ENCODE results near the gene HYLS1. TPM values are rescaled to one million over a fixed set of nuclear protein-coding genes. Genes with fewer than 3 reads are reported as not detected.
A peak's percentile ranks its signal among the peaks of the same experiment; 100 is the strongest.

The HYLS1 gene
- total RNA-seq, 1 experiment from 2014 or later: 2.5 TPM

DNA sequence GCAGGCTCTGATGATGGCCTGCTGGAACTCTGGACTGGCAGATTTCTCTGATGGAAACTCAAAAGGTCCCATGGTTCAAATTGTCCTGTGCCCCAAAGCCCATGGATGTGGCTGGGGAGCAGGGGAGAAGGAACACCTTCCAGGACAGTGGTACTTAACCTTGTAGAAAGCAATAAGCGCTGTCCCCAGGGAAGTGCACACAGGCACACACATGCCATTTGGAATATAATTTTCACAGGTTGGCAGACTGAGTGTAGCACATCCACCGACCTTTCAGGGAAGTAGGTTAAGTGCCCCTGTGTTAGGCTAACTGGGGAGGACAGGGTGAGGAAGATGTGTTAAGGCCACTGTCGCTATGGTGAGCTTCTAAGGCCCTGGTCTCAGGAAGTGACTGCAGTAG lies 34.7 kb downstream of the HYLS1 start:
- Histone ChIP-seq H3K27me3 (replicated peaks; ENCODE audit: control insufficient read depth, insufficient read depth, low read length) (0 out of 2 replicates have a peak, but pooled peaks cover 2% of the 10 kb centered on the region), H3K4me3 (ENCODE audit: low read depth, low read length) (no peak overlapping the region), H3K36me3 (ENCODE audit: control insufficient read depth, insufficient read depth, low read length) (no peaks in the 10 kb centered on the region), H3K9me3 (no peaks in the 10 kb centered on the region), H3K4me1 (no peaks in the 10 kb centered on the region)
- BruUV-seq (replicated peaks): no TSS peak
- no peaks in the 10 kb centered on the region for H3K4me1 Mint-ChIP-seq (ENCODE audit: low read depth, unreplicated experiment)
- intact Hi-C loops (cut with micrococcal nuclease; ENCODE audit: unreplicated experiment): loop anchor here (5.0 kb wide), 2 partner anchors 220 to 345 kb away; partner anchors contain the start of genes FOXRED1 and SRPRA
- H3K27me3 Mint-ChIP-seq (ENCODE audit: insufficient read depth, unreplicated experiment): peaks cover 13% of the 10 kb centered on the region
- H3K36me3 Mint-ChIP-seq (ENCODE audit: insufficient read depth, unreplicated experiment): no peaks in the 10 kb centered on the region
- H3K9me3 Mint-ChIP-seq (ENCODE audit: unreplicated experiment): no peaks in the 10 kb centered on the region
- POLR2A ChIA-PET: no interaction called here
- CTCF ChIA-PET: interaction anchor here (1.6 kb wide), 1 partner anchor 141 kb away, joined by 5 read pairs; the partner anchor contains the start of gene CDON
- H3K4me3 Mint-ChIP-seq (ENCODE audit: unreplicated experiment): no peak overlapping the region
- H3K27ac Mint-ChIP-seq (ENCODE audit: unreplicated experiment): no peak overlapping the region
- no peak for DNase-seq
- TF ChIP-seq, protein P1, sequence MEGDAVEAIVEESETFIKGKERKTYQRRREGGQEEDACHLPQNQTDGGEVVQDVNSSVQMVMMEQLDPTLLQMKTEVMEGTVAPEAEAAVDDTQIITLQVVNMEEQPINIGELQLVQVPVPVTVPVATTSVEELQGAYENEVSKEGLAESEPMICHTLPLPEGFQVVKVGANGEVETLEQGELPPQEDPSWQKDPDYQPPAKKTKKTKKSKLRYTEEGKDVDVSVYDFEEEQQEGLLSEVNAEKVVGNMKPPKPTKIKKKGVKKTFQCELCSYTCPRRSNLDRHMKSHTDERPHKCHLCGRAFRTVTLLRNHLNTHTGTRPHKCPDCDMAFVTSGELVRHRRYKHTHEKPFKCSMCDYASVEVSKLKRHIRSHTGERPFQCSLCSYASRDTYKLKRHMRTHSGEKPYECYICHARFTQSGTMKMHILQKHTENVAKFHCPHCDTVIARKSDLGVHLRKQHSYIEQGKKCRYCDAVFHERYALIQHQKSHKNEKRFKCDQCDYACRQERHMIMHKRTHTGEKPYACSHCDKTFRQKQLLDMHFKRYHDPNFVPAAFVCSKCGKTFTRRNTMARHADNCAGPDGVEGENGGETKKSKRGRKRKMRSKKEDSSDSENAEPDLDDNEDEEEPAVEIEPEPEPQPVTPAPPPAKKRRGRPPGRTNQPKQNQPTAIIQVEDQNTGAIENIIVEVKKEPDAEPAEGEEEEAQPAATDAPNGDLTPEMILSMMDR (IDR thresholded peaks at IDR 0.05; ENCODE audit: insufficient read depth in 1 of 2, low read depth in 1 of 2, low read length in 1 of 2, severe bottlenecking in 1 of 2, unreplicated experiment in 1 of 2): no peak

DNA sequence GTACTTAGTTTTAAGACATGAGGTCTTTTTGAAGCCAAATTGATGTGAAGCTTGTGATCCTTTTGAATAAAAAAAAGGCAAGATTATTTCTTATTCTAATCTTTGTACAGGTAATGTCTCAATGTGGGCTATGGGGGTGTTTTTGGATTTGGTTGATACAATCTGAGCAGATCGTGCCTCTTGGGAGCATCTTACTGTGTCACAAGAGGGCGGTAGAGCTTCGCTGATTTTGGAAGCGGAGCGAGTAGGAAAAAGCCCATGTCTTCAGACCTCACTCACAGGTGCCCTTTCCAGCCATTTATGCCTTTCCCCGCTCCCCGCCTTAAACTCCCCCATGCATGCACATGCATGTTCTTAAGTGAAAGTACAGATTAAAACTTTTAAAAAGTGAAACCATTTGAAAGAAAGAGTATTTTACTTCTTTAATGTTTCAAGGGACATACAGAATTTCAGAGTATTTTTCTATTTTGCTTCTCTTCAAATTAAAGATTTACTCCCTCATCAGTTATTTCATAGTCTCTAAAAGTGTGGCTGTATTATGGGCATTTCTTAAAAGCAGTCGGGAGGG lies 35.6 kb downstream of the HYLS1 start:
- ChIA-PET CTCF (interaction anchor here (1.1 to 1.6 kb wide), 2 partner anchors 139 to 271 kb away, joined by 8 to 10 read pairs; partner anchors contain the start of gene CDON), POLR2A (no interaction called here)
- peak; percentile 79 to 84 for DNase-seq
- Histone ChIP-seq H3K27me3 (replicated peaks; ENCODE audit: control insufficient read depth, insufficient read depth, low read length) (0 out of 2 replicates have a peak, but pooled peaks cover 2% of the 10 kb centered on the region), H3K9me3 (no peaks in the 10 kb centered on the region), H3K36me3 (ENCODE audit: control insufficient read depth, insufficient read depth, low read length) (no peaks in the 10 kb centered on the region), H3K4me3 (ENCODE audit: low read depth, low read length) (no peak overlapping the region), H3K4me1 (no peaks in the 10 kb centered on the region)
- no TSS peak for BruUV-seq (replicated peaks)
- Mint-ChIP-seq H3K4me1 (ENCODE audit: low read depth, unreplicated experiment) (no peaks in the 10 kb centered on the region), H3K27ac (ENCODE audit: unreplicated experiment) (no peak overlapping the region), H3K9me3 (ENCODE audit: unreplicated experiment) (no peaks in the 10 kb centered on the region), H3K27me3 (ENCODE audit: insufficient read depth, unreplicated experiment) (peaks cover 14% of the 10 kb centered on the region), H3K36me3 (ENCODE audit: insufficient read depth, unreplicated experiment) (no peaks in the 10 kb centered on the region), H3K4me3 (ENCODE audit: unreplicated experiment) (no peak overlapping the region)
- TF ChIP-seq, protein P1 (IDR thresholded peaks at IDR 0.05; ENCODE audit: insufficient read depth in 1 of 2, low read depth in 1 of 2, low read length in 1 of 2, severe bottlenecking in 1 of 2, unreplicated experiment in 1 of 2): peak; percentile 95 to 98
- intact Hi-C loops (cut with micrococcal nuclease; ENCODE audit: unreplicated experiment): loop anchor here (1.0 to 5.0 kb wide), 5 partner anchors 138 to 344 kb away; partner anchors contain the start of genes FOXRED1 and SRPRA

DNA sequence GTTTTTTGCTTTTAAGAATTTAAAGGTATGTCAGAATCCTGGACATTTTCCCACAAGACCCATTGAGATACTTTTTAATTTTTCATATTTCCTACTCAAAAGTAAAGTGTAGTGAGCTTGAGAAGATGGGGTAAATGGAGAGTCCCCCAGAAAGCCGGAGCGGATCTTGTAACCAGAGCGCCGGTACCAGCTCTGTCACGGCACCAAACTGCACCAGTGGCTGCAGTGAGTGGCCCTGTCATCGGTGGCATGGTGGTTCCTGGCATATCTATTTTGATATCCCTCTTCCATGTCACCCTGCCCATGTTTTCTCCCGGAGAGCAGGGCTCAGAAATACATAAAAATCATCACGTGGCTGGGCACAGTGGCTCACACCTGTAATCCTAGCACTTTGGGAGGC lies 36.2 kb downstream of the HYLS1 start:
- ChIA-PET POLR2A (no interaction called here), CTCF (interaction anchor here (1.1 to 1.6 kb wide), 2 partner anchors 139 to 270 kb away, joined by 8 to 10 read pairs; partner anchors contain the start of gene CDON)

More for the DNA sequence above, 36.2 kb downstream of the HYLS1 start:
- Histone ChIP-seq H3K36me3 (ENCODE audit: control insufficient read depth, insufficient read depth, low read length) (no peaks in the 10 kb centered on the region), H3K9me3 (no peaks in the 10 kb centered on the region), H3K4me1 (no peaks in the 10 kb centered on the region), H3K4me3 (ENCODE audit: low read depth, low read length) (no peak overlapping the region), H3K27me3 (replicated peaks; ENCODE audit: control insufficient read depth, insufficient read depth, low read length) (no peaks in the 10 kb centered on the region)
- peaks cover 14% of the 10 kb centered on the region for H3K27me3 Mint-ChIP-seq (ENCODE audit: insufficient read depth, unreplicated experiment)
- H3K4me3 Mint-ChIP-seq (ENCODE audit: unreplicated experiment): no peak overlapping the region
- BruUV-seq (replicated peaks): no TSS peak
- H3K9me3 Mint-ChIP-seq (ENCODE audit: unreplicated experiment): no peaks in the 10 kb centered on the region
- DNase-seq: no peak
- no peak overlapping the region for H3K27ac Mint-ChIP-seq (ENCODE audit: unreplicated experiment)
- TF ChIP-seq, protein P1 (IDR thresholded peaks at IDR 0.05; ENCODE audit: insufficient read depth in 1 of 2, low read depth in 1 of 2, low read length in 1 of 2, severe bottlenecking in 1 of 2, unreplicated experiment in 1 of 2): no peak
- H3K36me3 Mint-ChIP-seq (ENCODE audit: insufficient read depth, unreplicated experiment): no peaks in the 10 kb centered on the region
- H3K4me1 Mint-ChIP-seq (ENCODE audit: low read depth, unreplicated experiment): no peaks in the 10 kb centered on the region
- intact Hi-C loops (cut with micrococcal nuclease; ENCODE audit: unreplicated experiment): loop anchor here (1.0 to 5.0 kb wide), 5 partner anchors 138 to 344 kb away; partner anchors contain the start of genes FOXRED1 and SRPRA
